Activated CD8-positive, alpha-beta T cell treated with anti-CD3 and anti-CD28 coated beads, Interleukin-2, amount 10 ng/mL, durations not matched to agents 7 days and 5 days (primary cell): ENCODE measurements around the gene PLEKHA6. TPM values are rescaled to one million over a fixed set of nuclear protein-coding genes. Genes with fewer than 3 reads are reported as not detected.

Experiments
- ATAC-seq: fragments of 150-1000 bp; cut with Tn5 transposase; one replicate; pipeline ENCODE4 v1.10.0; 2021; ENCODE audit warnings: moderate library complexity
- CTCF ChIA-PET: fragments of 350-600 bp; sonication (Branson Sonifier 250); formaldehyde crosslinking; loops from one replicate; lab custom pipeline; 2021; ENCODE audit warnings: antibody characterized with exemption; lab: Charles Lee
- POLR2A ChIA-PET: fragments of 350-600 bp; sonication (Branson Sonifier 250); formaldehyde crosslinking; loops from one replicate; lab custom pipeline; 2021; ENCODE audit warnings: antibody characterized with exemption; lab: Charles Lee
- DNase-seq: peaks from one replicate; pipeline ENCODE4 v3.0.0-alpha.2; 2020
- H3K27ac Mint-ChIP-seq: one replicate; pipeline ENCODE4 v1.8.0; 2021; ENCODE audit warnings: mild to moderate bottlenecking, mixed read lengths
- H3K27me3 Mint-ChIP-seq: one replicate; pipeline ENCODE4 v1.8.0; 2021; ENCODE audit warnings: low read depth, mixed read lengths
- H3K36me3 Mint-ChIP-seq: one replicate; pipeline ENCODE4 v1.8.0; 2021; ENCODE audit warnings: low read depth, mixed read lengths
- H3K4me1 Mint-ChIP-seq: one replicate; pipeline ENCODE4 v1.8.0; 2021; ENCODE audit warnings: low read depth, mixed read lengths
- H3K4me3 Mint-ChIP-seq: one replicate; pipeline ENCODE4 v1.8.0; 2021; ENCODE audit warnings: mild to moderate bottlenecking, mixed read lengths
- H3K9me3 Mint-ChIP-seq: one replicate; pipeline ENCODE4 v1.8.0; 2022; ENCODE audit warnings: mixed read lengths; ENCODE audit not compliant: insufficient read depth
- total RNA-seq, 2 experiments: library from RNA; stranded (reverse); gene quantifications; one replicate each; pipeline ENCODE4 v1.2.3, GENCODE V29; 2021

PLEKHA6 gene
- total RNA-seq, 2 experiments from 2014 or later: 0.26 to 0.29 TPM

DNA sequence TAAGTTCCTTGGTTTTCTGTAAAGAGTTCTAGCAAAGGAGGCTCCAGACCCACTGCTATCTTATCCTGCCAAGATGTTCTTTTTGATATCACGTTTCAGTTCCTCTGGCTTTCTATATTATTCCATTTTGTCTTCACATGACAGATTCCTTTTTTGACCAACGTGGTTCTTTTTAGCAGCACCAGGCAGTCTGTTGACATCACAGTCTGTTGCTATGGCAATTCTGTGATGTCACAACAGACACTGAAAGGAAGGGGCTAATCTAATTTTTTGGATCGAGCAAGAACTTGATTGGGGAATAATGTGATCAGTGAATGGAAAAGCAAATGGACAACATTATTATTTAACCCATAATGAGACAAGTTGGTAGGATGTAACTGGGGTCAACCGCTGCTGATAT lies 81.5 kb downstream of the PLEKHA6 start:
- DNase-seq: no peak
- POLR2A ChIA-PET: no interaction called here
- Mint-ChIP-seq H3K27ac (no peak overlapping the region), H3K9me3 (no peaks in the 10 kb centered on the region), H3K4me1 (no peaks in the 10 kb centered on the region), H3K27me3 (peaks cover 25% of the 10 kb centered on the region), H3K4me3 (no peak overlapping the region), H3K36me3 (no peaks in the 10 kb centered on the region)
- CTCF ChIA-PET: interaction anchor here (0.8 to 1.0 kb wide), 2 partner anchors 20 to 46 kb away, joined by 3 read pairs; no protein-coding TSS in a partner anchor
- no peak for ATAC-seq

- no peaks in the 10 kb centered on the region for H3K36me3 Mint-ChIP-seq
- H3K27me3 Mint-ChIP-seq: peaks cover 25% of the 10 kb centered on the region
- ChIA-PET CTCF (interaction anchor here (1.0 kb wide), 1 partner anchor 19 kb away, joined by 3 read pairs; no protein-coding TSS in a partner anchor), POLR2A (no interaction called here)
- DNase-seq (no peak), ATAC-seq (no peak)
- no peak overlapping the region for H3K27ac Mint-ChIP-seq
- no peak overlapping the region for H3K4me3 Mint-ChIP-seq
- no peaks in the 10 kb centered on the region for H3K4me1 Mint-ChIP-seq
- no peaks in the 10 kb centered on the region for H3K9me3 Mint-ChIP-seq
Observed at GRCh38 chr1:204277563-204278219, 82.0 kb downstream of the PLEKHA6 start.

DNA sequence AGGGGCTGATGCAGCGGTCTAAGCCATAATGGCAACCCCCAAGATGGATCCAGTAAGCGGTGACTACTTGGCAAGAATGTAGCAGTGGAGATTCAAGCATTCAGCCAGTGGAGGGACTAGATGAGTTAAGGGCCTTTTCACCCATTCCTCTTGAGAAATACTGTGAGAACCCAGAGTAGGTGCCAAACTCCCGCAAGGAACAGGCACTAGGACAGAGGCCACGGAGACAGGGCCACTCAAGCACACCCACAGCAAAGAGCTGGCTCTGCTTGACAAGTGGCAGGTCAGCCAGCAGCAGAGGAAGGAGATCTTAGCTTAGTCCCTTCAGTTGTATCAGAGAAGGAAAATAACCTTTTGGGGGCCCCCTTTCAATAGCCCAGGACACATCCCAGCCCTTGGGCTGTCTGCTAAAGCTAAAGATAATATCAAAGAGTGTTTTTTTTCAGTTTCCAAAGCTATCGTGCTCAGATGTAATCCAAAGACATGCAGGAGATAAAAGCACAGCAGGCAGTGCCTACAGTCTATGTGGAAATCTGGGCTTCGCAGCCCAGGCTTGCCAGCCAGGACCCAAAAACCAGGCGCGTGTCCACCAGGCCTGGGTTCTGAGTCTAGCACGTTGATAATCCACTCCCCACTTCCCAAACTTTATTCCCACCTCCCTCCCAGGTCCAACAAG lies 83.9 kb downstream of the PLEKHA6 start:
- Mint-ChIP-seq H3K27ac (no peak overlapping the region), H3K4me1 (no peaks in the 10 kb centered on the region), H3K36me3 (no peaks in the 10 kb centered on the region), H3K27me3 (peaks cover 15% of the 10 kb centered on the region), H3K9me3 (no peaks in the 10 kb centered on the region), H3K4me3 (no peak overlapping the region)
- POLR2A ChIA-PET: no interaction called here
- CTCF ChIA-PET: interaction anchor here (0.7 kb wide), 1 partner anchor 37 kb away, joined by 3 read pairs; no protein-coding TSS in a partner anchor
- DNase-seq: no peak
- no peak for ATAC-seq

DNA sequence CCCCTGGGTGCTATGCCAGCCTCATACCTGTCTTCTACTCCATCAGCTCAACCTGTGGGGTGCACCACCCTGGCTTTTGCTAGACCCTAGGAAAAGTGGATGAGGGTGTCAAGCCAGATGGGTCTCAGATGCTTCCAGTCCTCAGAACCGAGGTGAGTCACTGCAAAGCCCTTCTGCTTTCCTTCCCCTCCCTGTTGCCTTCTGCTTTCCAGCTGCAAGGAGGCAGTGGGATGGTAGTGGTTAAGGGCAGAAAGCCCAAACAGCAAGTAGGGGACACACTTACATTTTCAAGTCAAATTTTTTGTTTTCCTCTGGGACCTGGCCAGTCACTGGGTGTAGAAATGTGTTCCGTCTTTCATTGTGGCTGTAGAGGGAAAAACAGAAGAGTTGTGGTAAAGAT lies 85.3 kb downstream of the PLEKHA6 start:
- DNase-seq (no peak), ATAC-seq (no peak)
- H3K4me3 Mint-ChIP-seq: no peak overlapping the region
- no peak overlapping the region for H3K27ac Mint-ChIP-seq
- no peaks in the 10 kb centered on the region for H3K9me3 Mint-ChIP-seq
- CTCF ChIA-PET: interaction anchor here (1.5 kb wide), 1 partner anchor 16 kb away, joined by 3 read pairs; no protein-coding TSS in a partner anchor
- H3K27me3 Mint-ChIP-seq: peaks cover 5% of the 10 kb centered on the region
- H3K4me1 Mint-ChIP-seq: no peaks in the 10 kb centered on the region
- POLR2A ChIA-PET: no interaction called here
- no peaks in the 10 kb centered on the region for H3K36me3 Mint-ChIP-seq

- no peaks in the 10 kb centered on the region for H3K4me1 Mint-ChIP-seq
- ChIA-PET POLR2A (no interaction called here), CTCF (interaction anchor here (1.9 kb wide), 1 partner anchor 66 kb away, joined by 6 read pairs; no protein-coding TSS in a partner anchor)
- ATAC-seq (no peak), DNase-seq (no peak)
- peaks cover 8% of the 10 kb centered on the region for H3K27me3 Mint-ChIP-seq
- H3K36me3 Mint-ChIP-seq: no peaks in the 10 kb centered on the region
- H3K9me3 Mint-ChIP-seq: no peaks in the 10 kb centered on the region
- no peak overlapping the region for H3K4me3 Mint-ChIP-seq
- H3K27ac Mint-ChIP-seq: no peak overlapping the region
Observed at GRCh38 chr1:204272505-204272904, 87.2 kb downstream of the PLEKHA6 start.

DNA sequence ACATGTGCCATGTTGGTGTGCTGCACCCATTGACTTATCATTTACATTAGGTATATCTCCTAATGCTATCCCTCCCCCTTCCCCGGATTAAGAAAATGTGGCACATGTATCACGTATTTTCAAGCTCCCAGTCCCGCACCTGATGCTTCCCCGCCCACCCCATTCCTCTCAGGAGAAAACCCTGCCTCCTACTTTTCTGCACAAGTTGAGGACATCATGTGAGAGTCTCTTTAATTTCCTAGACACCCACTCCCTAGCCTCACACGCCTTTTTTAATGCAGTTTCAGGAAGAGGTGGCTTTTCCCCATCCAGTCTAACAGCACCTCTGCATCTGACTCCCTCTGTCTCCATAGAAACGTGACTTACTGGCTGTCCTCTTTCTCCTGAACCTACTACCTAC lies 87.8 kb downstream of the PLEKHA6 start:
- no peak overlapping the region for H3K4me3 Mint-ChIP-seq
- POLR2A ChIA-PET: no interaction called here
- H3K9me3 Mint-ChIP-seq: no peaks in the 10 kb centered on the region
- ATAC-seq (no peak), DNase-seq (no peak)
- peaks cover 8% of the 10 kb centered on the region for H3K27me3 Mint-ChIP-seq
- CTCF ChIA-PET: interaction anchor here (1.9 kb wide), 1 partner anchor 65 kb away, joined by 6 read pairs; no protein-coding TSS in a partner anchor
- no peak overlapping the region for H3K27ac Mint-ChIP-seq
- H3K4me1 Mint-ChIP-seq: no peaks in the 10 kb centered on the region
- H3K36me3 Mint-ChIP-seq: no peaks in the 10 kb centered on the region

DNA sequence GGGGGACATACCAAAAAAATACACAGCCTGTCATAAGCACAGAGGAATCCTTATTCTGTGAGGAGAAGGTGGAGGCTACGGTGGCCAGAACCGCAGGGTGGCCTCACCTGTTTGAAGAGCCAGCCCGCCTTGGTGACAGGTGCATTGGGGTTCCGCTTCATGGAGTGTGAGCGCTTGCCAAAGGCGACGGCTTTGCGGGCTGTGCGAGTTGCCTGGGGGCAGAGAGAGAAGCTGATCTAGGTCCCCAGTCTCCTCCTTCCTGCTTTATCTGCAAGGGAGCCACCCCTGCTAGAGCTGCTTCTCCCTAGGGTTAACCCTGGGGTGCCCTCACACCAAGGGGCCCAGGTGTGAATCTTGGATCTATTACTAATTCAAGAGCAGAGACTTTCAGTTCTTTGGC lies 91.6 kb downstream of the PLEKHA6 start:
- ChIA-PET POLR2A (no interaction called here), CTCF (no interaction called here)
- DNase-seq (no peak), ATAC-seq (no peak)
- no peak overlapping the region for H3K4me3 Mint-ChIP-seq
- no peaks in the 10 kb centered on the region for H3K9me3 Mint-ChIP-seq
- no peaks in the 10 kb centered on the region for H3K36me3 Mint-ChIP-seq
- H3K4me1 Mint-ChIP-seq: no peaks in the 10 kb centered on the region
- H3K27me3 Mint-ChIP-seq: peaks cover 5% of the 10 kb centered on the region
- H3K27ac Mint-ChIP-seq: no peak overlapping the region

- Mint-ChIP-seq H3K4me1 (no peaks in the 10 kb centered on the region), H3K27ac (no peak overlapping the region), H3K36me3 (no peaks in the 10 kb centered on the region), H3K4me3 (no peak overlapping the region), H3K27me3 (peaks cover 5% of the 10 kb centered on the region), H3K9me3 (no peaks in the 10 kb centered on the region)
- no peak for DNase-seq
- ATAC-seq: no peak
- ChIA-PET CTCF (no interaction called here), POLR2A (no interaction called here)
Observed at GRCh38 chr1:204267191-204267601, 92.5 kb downstream of the PLEKHA6 start.

DNA sequence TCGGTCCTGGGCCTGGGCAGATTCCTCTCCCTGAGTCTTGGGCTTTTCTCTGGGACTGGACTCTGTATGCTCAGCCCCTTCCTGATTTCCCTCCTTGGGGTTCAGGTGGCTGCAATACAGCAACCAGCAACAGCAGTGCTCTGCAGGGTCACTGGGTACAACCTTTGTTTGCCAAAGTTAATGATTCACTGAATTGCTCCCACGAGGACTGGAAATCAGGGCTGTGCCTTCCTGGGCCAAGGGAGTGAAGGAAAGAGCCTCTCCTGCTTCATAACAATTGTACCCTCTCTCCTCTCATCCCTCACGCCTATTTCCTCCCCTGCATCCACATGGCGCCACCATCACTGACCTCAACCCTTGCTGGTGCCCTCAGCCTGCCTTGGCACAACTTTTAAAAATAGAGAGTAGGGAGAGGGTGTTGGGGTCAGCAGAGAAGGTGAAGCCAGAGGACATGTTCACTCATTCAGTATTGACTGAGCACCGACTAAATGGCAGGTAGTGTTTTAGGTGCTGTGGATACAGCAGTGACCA lies 93.2 kb downstream of the PLEKHA6 start:
- H3K36me3 Mint-ChIP-seq: no peaks in the 10 kb centered on the region
- ATAC-seq: no peak
- no peak overlapping the region for H3K27ac Mint-ChIP-seq
- H3K9me3 Mint-ChIP-seq: no peaks in the 10 kb centered on the region
- no peaks in the 10 kb centered on the region for H3K4me1 Mint-ChIP-seq
- no peak for DNase-seq
- peaks cover 5% of the 10 kb centered on the region for H3K27me3 Mint-ChIP-seq
- ChIA-PET POLR2A (no interaction called here), CTCF (interaction anchor here (1.9 kb wide), 1 partner anchor 97 kb away, joined by 8 read pairs; no protein-coding TSS in a partner anchor)
- no peak overlapping the region for H3K4me3 Mint-ChIP-seq

GRCh38 chr1:204265665-204266064 lies 94.1 kb downstream of the PLEKHA6 start:
- no peak overlapping the region for H3K27ac Mint-ChIP-seq
- H3K9me3 Mint-ChIP-seq: no peaks in the 10 kb centered on the region
- no peaks in the 10 kb centered on the region for H3K36me3 Mint-ChIP-seq
- CTCF ChIA-PET: interaction anchor here (1.9 kb wide), 1 partner anchor 98 kb away, joined by 8 read pairs; no protein-coding TSS in a partner anchor
- ATAC-seq (no peak), DNase-seq (no peak)
- H3K27me3 Mint-ChIP-seq: peaks cover 5% of the 10 kb centered on the region
- POLR2A ChIA-PET: no interaction called here
- H3K4me3 Mint-ChIP-seq: no peak overlapping the region
- H3K4me1 Mint-ChIP-seq: no peaks in the 10 kb centered on the region

DNA sequence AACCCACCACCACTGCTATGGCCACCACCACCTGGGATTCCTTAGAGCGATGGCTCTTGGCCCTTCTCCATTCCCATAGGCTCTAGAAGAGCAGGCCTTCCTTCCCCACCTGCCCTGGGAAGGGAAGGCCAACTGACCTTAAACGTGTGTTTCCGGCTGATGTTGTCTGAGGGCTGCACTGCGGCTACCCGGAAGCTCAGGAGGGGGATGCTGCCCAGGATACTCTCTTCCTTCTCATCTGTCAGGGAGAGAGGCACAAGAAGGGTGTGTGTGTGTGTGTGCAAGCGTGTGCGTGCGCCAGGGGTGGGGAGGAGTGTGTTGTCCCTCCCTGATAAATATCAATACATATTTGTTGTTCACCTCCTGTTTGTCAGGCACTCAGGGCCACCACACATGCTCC lies 94.9 kb downstream of the PLEKHA6 start:
- CTCF ChIA-PET: interaction anchor here (1.9 kb wide), 1 partner anchor 99 kb away, joined by 8 read pairs; no protein-coding TSS in a partner anchor
- ATAC-seq: no peak
- H3K36me3 Mint-ChIP-seq: no peaks in the 10 kb centered on the region
- DNase-seq: no peak
- POLR2A ChIA-PET: no interaction called here
- no peaks in the 10 kb centered on the region for H3K9me3 Mint-ChIP-seq
- peaks cover 5% of the 10 kb centered on the region for H3K27me3 Mint-ChIP-seq
- H3K27ac Mint-ChIP-seq: no peak overlapping the region
- no peak overlapping the region for H3K4me3 Mint-ChIP-seq
- H3K4me1 Mint-ChIP-seq: no peaks in the 10 kb centered on the region
